GM19193 (cell line): ENCODE data around the gene EIF4G3.

ENCODE experiments used
- POLR2A ChIP-seq: IDR thresholded peaks from 4 replicates; pipeline ENCODE4 v1.6.1; 2011; ENCODE audit not compliant: insufficient read depth, insufficient read length; ENCODE audit errors: extremely low read depth

Gene EIF4G3

DNA sequence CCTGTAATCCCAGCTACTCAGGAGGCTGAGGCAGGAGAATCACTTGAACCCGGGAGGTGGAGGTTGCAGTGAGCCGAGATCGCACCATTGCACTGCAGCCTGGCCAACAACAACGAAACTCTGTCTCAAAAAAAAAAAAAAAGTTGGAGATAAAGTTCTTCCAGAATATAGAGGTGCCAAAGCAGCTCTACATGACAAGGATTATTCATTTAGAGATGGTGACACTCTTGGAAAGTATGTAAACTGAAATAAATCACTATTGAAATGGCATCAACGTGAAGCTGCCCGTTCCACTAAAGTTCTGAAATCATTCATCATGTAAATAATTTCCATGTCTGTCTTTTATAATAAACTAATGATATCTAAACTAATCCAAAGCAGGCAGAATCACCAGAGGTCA lies 14.9 kb downstream of the EIF4G3 start:
- TF ChIP-seq POLR2A: no peak

DNA sequence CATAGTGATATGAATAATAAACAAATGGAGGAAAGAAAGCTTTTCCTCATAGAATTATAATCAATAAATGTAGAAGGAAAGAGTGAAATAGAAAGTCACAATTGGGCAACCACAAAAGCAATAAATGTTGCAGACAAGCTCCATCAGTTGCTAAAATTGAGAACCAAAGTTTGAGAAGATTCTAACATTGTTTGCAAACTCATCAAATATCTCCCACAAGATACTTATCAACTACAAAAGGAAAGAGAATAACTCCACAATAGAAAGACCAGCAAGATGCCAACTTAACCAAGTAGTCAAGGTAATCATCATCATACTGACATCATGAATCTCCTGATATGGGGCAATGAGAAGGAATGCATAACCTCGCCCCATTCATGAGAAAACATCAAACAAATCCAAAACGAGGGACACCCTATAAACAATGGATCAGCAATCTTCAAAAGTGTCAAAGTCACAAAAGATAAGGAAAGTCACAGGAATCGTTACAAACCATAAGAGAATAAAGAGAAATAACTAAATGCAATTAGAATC lies 16.4 kb downstream of the EIF4G3 start:
- no peak for TF ChIP-seq POLR2A

DNA sequence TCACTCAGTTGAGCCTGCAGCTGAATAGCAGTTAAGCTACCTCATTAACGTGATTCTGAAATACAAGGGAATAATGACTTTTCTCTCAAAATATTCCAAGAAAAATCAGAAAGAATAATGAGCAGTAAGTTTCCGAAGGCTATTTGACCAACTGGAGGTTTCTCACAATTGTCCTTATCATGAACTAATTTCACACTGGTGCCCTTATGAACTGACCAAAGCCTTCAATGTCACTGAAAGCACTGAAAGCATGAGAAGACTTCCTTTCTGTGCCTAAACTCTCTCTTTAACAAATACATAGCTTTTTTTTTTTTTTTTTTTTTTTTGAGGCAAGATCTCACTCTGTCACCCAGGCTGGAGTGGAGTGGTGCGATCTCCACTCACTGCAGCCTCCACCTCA lies 18.8 kb downstream of the EIF4G3 start:
- no peak for TF ChIP-seq POLR2A

DNA sequence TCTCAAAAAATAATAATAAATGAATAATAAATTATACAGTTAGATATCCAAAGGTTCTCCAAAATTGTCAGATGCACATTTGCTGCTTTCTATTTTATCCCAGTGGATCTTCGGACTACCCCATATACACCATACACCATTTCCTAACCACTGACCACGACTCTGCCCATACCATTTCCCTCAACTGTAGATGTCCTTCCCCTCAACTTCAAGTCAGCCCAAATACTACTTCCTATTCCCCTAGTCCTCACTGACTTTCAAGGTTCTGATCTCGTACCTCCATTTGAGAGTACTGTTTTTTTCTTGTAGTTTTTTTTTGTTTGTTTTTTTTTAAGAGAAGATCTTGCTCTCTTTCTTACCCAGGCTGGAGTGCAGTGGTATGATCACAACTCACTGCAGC lies 19.6 kb downstream of the EIF4G3 start:
- no peak for TF ChIP-seq POLR2A

DNA sequence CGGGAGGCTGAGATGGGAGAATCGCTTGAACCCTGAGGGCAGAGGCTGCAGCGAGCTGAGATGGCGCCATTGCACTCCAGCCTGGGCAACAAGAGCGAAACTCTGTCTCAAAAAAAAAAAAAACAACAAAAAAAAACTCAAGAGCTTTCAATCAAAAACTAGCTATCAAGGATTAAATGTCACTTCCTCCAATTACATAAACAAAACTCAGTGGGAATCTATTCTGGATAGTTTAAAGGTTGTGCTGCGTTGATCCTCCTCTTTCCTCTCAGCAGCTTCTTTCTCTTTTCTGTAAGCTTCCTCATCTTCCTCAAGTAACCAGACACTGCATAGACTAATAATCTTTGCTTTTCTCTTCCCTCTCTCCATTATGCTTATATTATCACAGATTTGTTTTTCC lies 20.7 kb downstream of the EIF4G3 start:
- no peak for TF ChIP-seq POLR2A

DNA sequence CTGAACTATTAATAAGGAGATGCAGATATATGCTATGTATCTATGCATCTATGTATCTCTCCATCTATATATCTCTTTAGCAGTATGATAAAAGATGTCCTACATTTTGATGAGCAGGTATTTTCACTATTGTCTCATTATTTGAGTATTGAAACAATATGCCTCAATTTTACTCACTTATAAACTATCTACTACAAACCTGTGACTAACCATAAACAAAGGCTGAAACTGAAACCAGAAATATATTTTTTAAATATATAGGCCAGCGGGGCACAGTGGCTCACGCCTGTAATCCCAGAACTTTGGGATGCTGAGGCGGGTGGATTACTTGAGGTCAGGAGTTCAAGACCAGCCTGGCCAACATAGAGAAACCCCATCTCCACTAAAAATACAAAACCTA lies 22.0 kb downstream of the EIF4G3 start:
- TF ChIP-seq POLR2A: no peak

DNA sequence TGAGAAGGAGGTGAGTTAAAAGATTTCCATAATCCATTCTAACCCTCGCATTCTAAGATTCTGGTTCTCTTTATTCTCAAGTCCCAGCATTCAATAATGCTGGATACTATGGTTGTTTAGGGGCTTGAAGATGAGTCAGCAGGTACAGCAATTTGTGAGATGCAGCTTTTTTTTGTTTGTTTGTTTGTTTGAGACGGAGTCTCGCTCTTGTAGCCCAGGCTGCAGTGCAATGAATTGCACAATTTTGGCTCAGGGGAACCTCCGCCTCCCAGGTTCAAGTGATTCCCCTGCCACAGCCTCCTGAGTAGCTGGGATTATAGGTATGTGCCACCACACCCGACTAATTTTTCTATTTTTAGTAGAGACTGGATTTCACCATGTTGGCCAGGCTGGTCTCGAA lies 23.3 kb downstream of the EIF4G3 start:
- TF ChIP-seq POLR2A: no peak

DNA sequence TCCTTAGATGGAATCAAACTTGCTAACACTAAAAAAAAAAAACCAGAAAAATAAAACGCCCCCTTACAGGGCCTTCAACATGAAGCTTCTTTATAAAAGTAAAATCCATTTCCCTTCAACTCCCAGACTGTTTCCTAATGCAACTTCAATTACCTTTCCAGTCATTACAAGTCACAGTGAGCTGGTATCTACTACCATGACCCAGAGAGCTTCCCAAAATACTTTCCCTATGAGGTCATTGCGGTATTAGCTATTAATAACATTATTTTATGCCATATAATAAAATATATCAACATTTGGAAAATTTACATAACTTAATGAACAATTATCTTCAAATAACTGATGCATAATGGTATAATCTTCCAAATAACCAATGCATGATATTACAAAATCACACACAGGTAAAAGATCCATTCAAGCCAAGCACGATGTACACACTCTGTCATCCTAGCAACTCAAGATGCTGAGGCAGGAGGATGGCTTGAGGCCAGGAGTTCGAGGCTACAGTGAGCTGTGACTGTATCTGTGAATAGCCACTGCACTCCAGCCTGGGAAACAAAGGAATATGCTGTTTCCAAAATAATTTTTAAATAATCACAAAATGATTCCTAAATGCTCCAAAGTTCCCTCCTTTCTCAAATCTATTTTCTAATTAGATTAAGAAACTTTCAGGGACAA lies 24.1 kb downstream of the EIF4G3 start:
- TF ChIP-seq POLR2A: no peak

DNA sequence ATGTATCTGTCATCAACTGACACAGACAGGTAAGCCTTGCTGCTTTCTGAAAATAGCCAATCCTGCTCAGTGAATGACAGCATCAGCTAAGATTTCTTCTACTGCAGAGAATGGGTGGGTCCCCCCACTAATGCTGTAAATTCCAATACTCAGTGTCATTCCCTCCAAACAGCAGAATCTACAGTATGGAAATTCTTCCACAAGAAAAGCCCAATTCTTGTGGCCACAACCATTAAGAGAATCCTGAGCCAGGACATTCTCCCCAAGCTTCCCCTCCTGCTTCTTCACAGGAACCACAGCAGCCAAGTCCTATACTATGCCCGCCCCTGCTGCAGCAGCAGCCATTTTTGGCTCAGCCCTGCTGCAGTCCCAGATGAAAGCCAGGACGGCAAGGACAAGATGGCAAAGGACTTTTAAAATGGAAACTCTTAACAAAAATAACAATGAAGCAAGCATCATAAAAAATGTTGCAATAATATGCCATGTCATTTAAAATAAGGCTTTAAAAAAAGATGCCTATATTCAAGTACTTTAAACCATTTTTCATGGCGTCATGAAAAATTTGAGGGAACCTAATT lies 26.8 kb downstream of the EIF4G3 start:
- no peak for TF ChIP-seq POLR2A

DNA sequence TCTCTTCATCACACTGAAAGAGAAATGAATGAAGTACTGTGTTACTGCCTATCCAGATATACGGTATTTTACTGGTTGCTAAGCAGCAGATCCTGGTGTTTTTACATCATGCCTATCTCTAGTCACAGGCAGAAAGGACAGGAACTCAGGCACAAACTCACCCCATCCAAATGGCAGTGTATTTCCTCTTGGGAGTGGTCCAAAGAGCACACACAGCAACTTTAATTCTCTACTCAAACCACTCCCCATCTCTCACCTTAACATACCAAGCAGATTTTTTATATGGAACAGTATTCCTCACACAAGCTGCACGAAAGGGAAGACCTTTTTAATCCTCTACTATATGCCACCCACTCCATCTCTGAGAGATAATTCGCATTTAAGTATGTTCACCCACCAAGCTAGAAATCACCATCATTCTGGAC lies 27.3 kb downstream of the EIF4G3 start:
- TF ChIP-seq POLR2A: no peak

DNA sequence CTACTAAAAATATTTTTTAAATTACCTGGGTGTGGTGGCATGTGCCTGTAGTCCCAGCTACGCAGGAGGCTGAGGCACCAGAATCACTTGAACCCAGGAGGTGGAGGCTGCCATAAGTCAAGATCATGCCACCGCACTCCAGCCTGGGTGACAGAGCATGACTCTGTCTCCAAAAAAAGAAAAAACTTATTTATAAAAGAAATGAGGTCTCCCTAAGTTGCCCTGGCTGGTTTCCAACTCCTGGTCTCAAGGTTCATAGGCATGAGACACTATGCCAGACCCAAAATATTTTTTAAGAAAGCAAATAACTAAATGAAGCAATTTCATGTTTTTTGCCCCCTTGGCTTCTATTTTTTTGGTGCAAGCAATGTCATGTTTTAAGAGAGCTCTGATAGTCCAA lies 32.9 kb downstream of the EIF4G3 start:
- TF ChIP-seq POLR2A: no peak

DNA sequence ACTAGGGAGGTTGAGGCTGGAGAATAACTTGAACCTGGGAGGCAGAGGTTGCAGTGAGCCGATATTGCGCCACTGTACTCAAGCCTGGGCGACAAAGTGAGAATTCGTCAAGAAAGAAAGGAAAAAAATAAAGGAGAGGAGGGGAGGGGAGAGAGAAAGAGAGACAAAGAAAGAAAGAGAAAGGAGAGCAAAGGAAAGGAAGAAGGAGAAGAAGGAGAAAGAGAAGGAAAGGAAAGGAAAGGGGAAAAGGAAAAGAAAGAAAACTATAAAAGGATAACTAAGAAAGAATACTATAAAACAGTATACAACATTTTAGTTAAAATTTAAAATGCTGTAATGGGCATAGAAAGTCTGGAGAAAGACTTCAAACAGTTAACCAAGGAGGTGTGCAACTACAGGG lies 33.6 kb downstream of the EIF4G3 start:
- no peak for TF ChIP-seq POLR2A

DNA sequence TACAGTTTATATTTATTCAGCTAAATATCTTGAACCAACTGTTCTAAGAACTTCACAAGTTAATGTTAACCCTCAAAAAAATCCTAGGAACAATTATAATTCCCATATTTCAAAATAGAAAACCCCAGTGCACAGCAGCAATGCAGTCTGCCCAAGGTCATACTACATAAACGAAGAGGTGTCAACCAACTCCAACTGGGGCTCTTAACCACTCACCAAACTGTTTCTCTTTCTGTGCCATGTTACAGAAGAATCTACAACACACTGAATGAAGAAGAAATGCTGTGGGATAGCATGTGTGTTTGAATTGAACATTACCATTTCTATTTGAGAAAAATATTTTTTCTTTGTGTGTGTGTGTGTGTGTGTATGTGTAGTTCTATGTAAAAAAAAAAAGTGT lies 35.7 kb downstream of the EIF4G3 start:
- TF ChIP-seq POLR2A: no peak

DNA sequence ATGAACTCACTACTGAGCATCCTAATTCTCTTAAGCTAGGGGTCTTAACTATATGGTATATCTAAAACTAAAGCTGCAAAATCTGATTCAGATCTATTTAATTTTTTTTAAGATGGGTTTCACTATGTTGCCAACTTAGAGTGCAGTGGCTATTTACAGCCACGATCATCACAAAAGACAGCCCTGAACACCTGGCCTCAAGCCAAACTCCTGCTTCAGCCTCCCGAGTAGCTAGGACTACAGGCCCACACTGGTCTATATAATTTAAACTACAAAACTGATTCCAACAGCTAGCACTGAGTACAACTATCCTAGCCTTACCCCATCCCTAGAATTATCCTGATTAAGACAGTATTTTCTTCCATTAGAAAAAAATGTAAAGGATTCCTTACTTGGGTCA lies 37.1 kb downstream of the EIF4G3 start:
- no peak for TF ChIP-seq POLR2A

DNA sequence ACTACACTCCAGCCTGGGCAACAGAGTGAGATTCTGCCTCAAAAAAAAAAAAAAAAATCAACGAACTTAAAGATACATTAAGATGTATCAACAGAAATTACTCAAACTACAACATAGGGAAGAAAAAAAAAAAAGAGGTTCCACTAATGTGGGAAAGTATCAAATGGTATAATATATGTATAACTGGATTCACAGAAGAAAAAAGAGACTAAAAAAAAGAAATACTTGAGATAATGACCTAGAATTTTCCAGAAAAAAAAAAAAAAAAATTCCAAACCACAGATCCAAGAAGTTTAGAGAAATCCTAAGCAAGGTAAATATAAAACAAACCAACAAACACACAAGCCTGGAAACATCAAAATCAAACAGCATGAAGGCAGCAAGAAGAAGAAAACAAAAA lies 45.5 kb downstream of the EIF4G3 start:
- TF ChIP-seq POLR2A: no peak

DNA sequence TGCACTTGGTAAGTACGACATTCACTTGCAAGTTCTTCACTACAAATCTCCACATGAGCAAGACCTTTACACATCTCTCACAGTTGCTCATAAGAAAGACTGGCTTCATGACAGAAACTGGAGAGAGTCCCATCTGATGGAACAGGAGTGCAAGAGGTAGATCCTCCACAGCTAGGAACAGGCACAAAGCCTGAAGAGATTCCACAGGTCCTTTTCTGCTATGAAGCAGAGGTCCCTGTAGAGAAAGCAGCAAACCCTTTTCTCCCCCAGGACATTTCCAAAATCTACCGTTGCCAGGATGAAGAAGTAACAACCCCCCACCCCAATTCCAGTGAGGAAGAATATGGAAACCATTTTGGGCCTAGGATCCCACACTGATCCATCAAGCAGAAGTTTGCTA lies 47.3 kb downstream of the EIF4G3 start:
- TF ChIP-seq POLR2A: no peak
